ENCODE data around the gene CD226.

CD226 gene

GRCh38 chr18:69929041-69929774 lies 18.5 kb downstream of the CD226 start:
- no peak for ATAC-seq
- TF ChIP-seq TSHZ2 (CRISPR knock-in tag; IDR thresholded peaks at IDR 0.05) (no peak), POU6F1 (CRISPR knock-in tag; IDR thresholded peaks at IDR 0.05; ENCODE audit: borderline replicate concordance, low read depth) (no peak), ZNF8 (CRISPR knock-in tag; IDR thresholded peaks at IDR 0.05) (no peak), RARB (CRISPR knock-in tag; IDR thresholded peaks at IDR 0.05) (no peak), GLIS3 (CRISPR knock-in tag; IDR thresholded peaks at IDR 0.05) (no peak), TOX (CRISPR knock-in tag; IDR thresholded peaks at IDR 0.05; ENCODE audit: borderline replicate concordance) (no peak), ARNTL (CRISPR knock-in tag; IDR thresholded peaks at IDR 0.05; ENCODE audit: borderline replicate concordance, low read depth) (no peak), ESRRG (CRISPR knock-in tag; IDR thresholded peaks at IDR 0.05) (no peak), ZNF565 (CRISPR knock-in tag; conservative IDR thresholded peaks at IDR 0.05; ENCODE audit: low read depth) (no peak), BACH2 (CRISPR knock-in tag; IDR thresholded peaks at IDR 0.05; ENCODE audit: borderline replicate concordance) (no peak), OSR1 (CRISPR knock-in tag; IDR thresholded peaks at IDR 0.05) (no peak), ISL1 (CRISPR knock-in tag; IDR thresholded peaks at IDR 0.05) (no peak), CSDC2 (CRISPR knock-in tag; IDR thresholded peaks at IDR 0.05) (no peak), ZC3H10 (CRISPR knock-in tag; IDR thresholded peaks at IDR 0.05) (no peak), PPARA (CRISPR knock-in tag; IDR thresholded peaks at IDR 0.05; ENCODE audit: borderline replicate concordance) (no peak), ZFP30 (CRISPR knock-in tag; IDR thresholded peaks at IDR 0.05) (no peak), SNAI2 (CRISPR knock-in tag; IDR thresholded peaks at IDR 0.05) (no peak)
- TF ChIP-seq, protein P1, sequence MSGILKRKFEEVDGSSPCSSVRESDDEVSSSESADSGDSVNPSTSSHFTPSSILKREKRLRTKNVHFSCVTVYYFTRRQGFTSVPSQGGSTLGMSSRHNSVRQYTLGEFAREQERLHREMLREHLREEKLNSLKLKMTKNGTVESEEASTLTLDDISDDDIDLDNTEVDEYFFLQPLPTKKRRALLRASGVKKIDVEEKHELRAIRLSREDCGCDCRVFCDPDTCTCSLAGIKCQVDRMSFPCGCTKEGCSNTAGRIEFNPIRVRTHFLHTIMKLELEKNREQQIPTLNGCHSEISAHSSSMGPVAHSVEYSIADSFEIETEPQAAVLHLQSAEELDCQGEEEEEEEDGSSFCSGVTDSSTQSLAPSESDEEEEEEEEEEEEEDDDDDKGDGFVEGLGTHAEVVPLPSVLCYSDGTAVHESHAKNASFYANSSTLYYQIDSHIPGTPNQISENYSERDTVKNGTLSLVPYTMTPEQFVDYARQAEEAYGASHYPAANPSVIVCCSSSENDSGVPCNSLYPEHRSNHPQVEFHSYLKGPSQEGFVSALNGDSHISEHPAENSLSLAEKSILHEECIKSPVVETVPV (CRISPR knock-in tag; IDR thresholded peaks at IDR 0.05) = no peak
- TF ChIP-seq, protein P2, sequence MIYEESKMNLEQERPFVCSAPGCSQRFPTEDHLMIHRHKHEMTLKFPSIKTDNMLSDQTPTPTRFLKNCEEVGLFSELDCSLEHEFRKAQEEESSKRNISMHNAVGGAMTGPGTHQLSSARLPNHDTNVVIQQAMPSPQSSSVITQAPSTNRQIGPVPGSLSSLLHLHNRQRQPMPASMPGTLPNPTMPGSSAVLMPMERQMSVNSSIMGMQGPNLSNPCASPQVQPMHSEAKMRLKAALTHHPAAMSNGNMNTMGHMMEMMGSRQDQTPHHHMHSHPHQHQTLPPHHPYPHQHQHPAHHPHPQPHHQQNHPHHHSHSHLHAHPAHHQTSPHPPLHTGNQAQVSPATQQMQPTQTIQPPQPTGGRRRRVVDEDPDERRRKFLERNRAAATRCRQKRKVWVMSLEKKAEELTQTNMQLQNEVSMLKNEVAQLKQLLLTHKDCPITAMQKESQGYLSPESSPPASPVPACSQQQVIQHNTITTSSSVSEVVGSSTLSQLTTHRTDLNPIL (CRISPR knock-in tag; IDR thresholded peaks at IDR 0.05; ENCODE audit: low read depth) = no peak

DNA sequence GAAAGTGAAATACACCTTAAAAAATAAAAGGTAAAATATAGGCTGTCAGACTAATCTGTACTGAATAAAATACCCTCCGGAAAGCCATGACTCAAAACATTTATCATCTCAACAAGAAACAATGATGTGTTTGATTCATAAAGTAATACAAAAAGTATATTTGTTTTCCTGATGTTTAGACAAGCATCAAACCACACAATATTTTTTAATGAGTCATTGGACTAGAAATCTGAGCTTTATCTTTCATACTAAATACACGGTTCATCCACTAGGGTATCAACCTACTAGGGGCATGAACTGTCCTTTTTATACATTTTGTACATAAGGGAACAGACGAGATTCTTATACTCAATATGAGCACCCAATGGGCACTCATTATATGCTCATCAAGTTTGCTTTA lies 31.3 kb downstream of the CD226 start:
- no peak for TF ChIP-seq ISL1 (CRISPR knock-in tag; IDR thresholded peaks at IDR 0.05)
- no peak for TF ChIP-seq ZNF565 (CRISPR knock-in tag; conservative IDR thresholded peaks at IDR 0.05; ENCODE audit: low read depth)
- no peak for TF ChIP-seq SNAI2 (CRISPR knock-in tag; IDR thresholded peaks at IDR 0.05)
- no peak for TF ChIP-seq ZFP30 (CRISPR knock-in tag; IDR thresholded peaks at IDR 0.05)
- TF ChIP-seq TOX (CRISPR knock-in tag; IDR thresholded peaks at IDR 0.05; ENCODE audit: borderline replicate concordance) = no peak
- no peak for TF ChIP-seq POU6F1 (CRISPR knock-in tag; IDR thresholded peaks at IDR 0.05; ENCODE audit: borderline replicate concordance, low read depth)
- TF ChIP-seq, protein P2 (CRISPR knock-in tag; IDR thresholded peaks at IDR 0.05; ENCODE audit: low read depth) = no peak
- TF ChIP-seq OSR1 (CRISPR knock-in tag; IDR thresholded peaks at IDR 0.05) = no peak
- no peak for TF ChIP-seq BACH2 (CRISPR knock-in tag; IDR thresholded peaks at IDR 0.05; ENCODE audit: borderline replicate concordance)
- no peak for TF ChIP-seq ESRRG (CRISPR knock-in tag; IDR thresholded peaks at IDR 0.05)
- TF ChIP-seq ZC3H10 (CRISPR knock-in tag; IDR thresholded peaks at IDR 0.05) = no peak
- TF ChIP-seq TCF4 (CRISPR knock-in tag; IDR thresholded peaks at IDR 0.05; ENCODE audit: borderline replicate concordance) = no peak
- no peak for TF ChIP-seq CSDC2 (CRISPR knock-in tag; IDR thresholded peaks at IDR 0.05)
- peak; percentile 24; the same call in 1 of the 3 replicates for ATAC-seq
